ENCODE results near the gene TTC28.
"Not testable (repeated sequence)": the region's sequence is repeated elsewhere in the genome, so short reads cannot be mapped to it uniquely, and the experiment has no call there.

Gene TTC28

GRCh38 chr22:28123989-28124766, 555.5 kb downstream of the TTC28 start:
- DNase-seq, result no peak

DNA sequence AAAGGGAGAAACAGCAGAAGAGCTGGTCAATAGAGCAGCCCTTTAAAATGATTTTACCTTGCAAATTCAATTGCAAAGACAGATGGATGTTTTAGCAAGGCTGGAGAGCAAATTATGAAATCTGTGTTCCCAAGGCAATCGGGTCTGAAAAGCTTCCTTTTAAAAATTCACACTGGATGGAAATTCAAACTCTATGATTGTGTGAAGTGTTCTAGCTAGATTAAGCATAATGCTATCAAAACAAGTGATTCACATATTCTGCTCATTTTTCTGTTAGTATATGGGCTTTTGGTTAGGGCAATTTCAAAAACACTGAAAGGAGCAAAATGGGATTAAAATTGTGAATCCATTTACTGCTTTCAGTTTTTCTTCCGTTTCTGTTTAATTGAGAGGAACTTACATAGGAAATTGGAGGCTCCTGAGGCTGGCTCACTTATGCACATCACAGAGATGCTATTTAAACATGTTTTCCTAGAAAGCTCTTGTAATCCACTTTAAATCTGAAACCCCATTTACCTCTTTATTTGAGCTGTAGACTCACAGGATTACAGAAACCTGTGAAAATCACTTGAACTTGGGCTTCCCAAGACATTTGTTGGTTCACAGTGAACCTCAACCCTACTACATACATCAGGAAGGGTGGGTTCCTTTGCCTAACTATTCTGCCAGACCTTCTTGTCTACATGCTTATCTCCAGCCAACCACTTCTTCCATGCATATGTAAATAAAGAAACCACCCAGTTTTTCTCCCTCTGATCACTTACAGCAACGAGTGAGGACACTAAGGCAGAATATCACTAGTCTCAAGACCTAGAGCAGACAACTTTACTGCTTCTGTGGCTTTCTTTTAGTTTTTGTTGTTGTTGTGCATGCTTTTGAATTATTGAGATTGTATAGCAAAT, 558.7 kb downstream of the TTC28 start:
- DNase-seq, result no peak

DNA sequence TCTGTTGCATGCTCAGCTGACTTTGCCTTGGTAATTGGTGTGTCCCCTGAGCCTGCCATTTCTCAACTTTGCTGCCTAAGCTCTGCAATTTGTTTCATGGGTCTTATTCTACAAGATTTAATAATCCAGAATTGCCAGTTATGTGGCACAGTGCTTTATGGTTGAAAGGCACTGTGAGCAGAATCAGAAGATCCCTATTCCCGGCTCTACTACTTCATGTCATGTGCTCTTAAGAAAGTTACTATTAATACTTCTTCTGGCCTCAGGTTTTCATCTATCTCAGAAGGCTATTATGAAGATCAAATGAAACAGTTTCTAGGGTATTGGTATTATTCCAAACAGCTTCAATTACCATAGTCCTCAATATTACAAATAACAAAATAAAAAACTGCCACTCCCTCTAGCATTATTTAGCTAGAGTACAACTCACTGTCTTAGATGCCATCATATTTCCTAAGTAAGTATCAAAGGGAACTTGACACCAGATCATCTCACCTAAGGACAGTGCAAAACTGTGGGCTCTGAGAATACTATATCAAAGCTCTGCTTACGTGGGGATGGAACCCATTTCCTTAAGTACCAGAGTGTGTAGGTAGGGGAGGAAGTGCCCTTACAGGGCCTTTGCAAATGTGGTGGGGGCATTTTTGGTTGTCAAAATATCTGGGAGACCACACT, 560.5 kb downstream of the TTC28 start:
- DNase-seq, result no peak

DNA sequence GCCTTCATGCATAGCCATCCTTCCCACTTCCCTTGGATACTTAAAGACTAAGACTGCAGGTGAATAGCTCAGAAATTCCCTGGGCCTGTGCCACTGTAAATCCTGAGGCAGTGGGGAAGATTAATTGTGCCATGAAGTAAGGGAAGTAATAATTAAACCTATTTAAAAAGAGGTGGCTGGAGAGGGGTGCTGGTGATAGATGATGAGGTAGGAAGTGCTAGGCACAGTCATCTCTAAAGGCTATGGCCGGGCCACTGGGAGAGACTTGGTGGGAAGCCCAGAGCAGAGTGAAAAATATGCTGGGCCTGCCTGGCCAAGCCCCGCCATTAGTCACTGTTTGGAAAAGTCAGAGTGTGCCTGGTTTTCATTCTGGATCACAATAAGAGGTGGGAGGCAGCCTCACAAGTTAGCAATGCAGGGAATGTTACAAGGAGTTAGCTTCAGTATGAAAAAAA, 563.4 kb downstream of the TTC28 start:
- DNase-seq, result no peak

- DNase-seq, result no peak
These were observed 564.2 kb downstream of the TTC28 start for GRCh38 chr22:28115426-28115825.

- DNase-seq, result no peak
These were observed 567.0 kb downstream of the TTC28 start for GRCh38 chr22:28112548-28113043.

DNA sequence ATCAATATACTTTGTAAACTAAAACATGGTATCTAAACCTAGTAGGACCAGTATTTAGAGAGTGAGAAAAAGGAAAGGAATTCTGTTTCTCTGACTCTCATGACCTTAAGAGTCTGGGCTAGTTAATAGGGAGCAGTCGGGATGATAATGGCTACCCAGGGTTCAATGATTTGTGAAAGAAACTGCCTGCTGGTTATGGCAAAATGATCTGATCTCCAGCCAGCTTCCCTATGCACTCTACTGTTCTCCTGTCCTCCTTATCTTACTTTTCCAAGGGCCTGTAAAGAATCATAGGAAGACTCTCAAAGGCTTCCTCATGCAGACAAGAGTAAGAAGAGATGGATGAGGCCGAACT, 567.5 kb downstream of the TTC28 start:
- DNase-seq, result no peak

- DNase-seq, result no peak
These were observed 568.0 kb downstream of the TTC28 start for GRCh38 chr22:28111501-28112189.

DNA sequence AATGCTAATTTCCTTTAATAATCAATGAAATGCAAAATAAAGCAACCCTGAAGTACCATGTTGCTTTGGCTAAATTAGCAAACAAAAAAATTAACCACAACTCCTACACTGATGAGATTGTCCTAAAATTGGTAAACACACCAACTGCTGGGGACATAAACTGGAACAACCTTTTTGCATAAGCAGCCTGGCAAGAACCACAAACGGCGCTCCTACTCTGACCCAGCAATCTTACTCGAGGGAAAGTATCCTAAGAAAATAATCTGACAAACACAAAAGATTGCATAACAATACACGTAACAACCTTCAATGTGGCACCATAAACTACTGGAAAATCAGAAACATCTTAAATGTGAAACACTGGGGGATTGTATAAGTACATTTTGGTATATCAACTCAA, 570.8 kb downstream of the TTC28 start:
- DNase-seq, result no peak

GRCh38 chr22:28106617-28107016, 573.0 kb downstream of the TTC28 start:
- DNase-seq, result no peak

DNA sequence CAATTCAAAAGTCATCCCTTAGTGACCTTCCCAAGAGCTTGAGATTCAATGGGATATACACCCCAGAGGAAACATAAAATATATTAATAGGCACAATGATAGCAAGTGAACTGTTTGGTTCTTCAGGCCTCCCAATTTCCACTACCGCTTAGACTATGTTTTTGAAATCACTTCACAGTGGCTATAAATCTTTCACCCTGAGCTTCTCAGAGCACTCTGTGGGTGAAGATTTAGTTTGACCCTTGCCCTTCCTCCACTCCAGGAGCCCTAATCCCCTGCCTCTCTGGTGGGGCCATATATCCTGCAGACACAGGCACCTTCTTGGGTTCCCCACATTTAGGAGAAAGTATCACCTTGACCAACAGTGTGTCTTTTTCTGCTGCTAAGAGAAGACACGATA, 573.7 kb downstream of the TTC28 start:
- DNase-seq, result no peak

DNA sequence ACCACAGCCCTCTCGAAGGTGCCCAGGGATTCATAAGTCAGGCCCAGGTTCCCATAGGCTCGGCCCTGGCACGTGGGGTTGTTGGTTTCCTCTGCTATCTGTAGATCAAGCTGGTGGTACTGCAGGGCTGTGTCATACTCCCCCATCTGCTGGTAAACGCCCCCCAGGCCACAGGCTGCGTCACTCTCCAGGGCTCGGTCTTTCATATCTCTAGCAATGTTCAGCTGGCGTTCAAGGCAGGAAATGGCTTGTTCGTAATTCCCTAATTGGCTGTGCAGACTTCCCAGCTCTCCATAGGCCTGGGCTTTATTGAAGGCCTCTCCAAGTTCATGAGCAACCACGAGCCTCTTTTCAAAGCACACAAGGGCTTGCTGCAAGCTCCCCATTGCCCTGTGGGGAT, 574.2 kb downstream of the TTC28 start:
- no peak for DNase-seq

- DNase-seq, result no peak
These were observed 576.0 kb downstream of the TTC28 start for GRCh38 chr22:28103596-28103995.

- no peak for DNase-seq
These were observed 577.4 kb downstream of the TTC28 start for GRCh38 chr22:28102151-28102812.

DNA sequence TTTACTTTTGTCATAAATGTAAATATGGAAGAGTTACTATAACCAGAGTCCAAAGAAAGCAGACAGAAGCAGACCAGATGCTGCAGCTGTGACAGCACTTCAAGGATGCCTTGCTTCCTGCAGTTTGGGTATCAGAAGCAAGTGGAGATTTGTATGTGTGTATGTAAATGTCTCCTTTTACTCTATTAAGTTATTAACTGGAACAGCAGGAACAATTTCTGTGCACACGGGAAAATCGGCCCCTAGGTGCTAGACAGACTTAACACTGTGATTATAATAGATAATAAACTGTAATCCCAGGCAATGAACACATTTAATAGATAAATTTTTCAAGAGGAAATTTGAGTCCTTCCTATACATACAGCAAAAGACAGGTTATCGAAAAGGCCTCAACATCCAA, 582.0 kb downstream of the TTC28 start:
- DNase-seq, result no peak

GRCh38 chr22:28096161-28096560, 583.5 kb downstream of the TTC28 start:
- DNase-seq, result no peak

DNA sequence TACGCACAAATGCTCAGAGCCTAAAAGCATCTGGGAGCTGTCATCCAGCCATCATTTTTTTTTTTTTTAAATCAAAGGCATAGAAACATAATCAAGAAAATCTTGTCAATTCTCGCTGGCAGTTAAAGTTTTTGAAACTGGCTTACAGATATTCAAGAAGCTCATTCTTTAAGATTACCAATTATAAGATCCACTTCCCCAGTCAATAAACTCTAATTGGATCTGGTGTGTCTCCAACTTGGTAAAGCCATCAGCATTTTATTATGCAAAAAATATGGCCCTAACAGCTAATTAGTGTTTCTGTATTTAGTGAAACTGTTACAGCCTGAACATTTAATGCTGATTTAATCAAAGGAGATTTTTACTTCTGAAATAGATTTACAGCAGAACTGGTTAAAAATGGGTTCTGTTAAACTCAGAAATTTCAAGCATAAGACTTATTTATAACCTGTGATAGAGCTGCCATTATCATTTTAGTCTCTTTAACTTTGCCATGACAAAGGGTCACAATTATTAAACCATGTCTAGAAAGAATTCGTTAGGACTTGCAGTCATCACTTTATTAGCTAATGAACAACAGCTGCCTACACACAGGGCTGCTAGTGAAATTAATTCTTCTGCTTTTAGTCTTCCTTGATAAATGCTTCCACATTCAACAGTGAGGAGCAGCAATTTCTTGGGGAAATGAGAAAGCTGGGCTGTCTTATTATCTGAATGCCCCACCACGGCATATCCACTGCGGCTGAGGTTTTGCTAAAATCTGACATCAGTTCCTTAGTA, 584.1 kb downstream of the TTC28 start:
- DNase-seq, result no peak

- DNase-seq, result no peak
These were observed 584.9 kb downstream of the TTC28 start for GRCh38 chr22:28094771-28095170.

GRCh38 chr22:28093711-28094110, 585.9 kb downstream of the TTC28 start:
- no peak for DNase-seq

DNA sequence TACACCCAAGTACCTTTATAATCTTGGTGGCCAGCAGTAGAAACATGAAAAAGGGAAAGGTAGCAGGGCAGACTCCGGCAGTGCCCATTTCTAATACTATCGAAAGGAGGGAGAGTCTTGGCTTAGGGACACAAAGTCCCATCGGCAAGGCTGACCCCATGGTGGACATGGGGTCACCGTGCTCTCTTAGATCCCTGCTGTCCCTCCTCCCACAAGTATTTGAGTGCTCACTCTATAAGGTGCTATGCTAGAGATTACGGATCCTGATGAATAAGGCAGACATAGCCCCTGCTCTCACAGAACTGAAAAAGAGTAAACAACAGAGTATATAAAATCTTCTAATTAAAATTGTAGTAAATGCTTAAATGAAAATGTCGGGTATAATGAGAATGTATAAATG, 588.2 kb downstream of the TTC28 start:
- DNase-seq, result no peak

GRCh38 chr22:28089541-28089940, 590.1 kb downstream of the TTC28 start:
- not testable (repeated sequence) for DNase-seq

Data from activated CD4-positive, alpha-beta T cell treated with anti-CD3 and anti-CD28 coated beads, Interleukin-2, amount 50 U/mL, for 4 hours (primary cell).